HG02840 (cell line): ENCODE results near the gene SLMAP.

Source experiments
- ATAC-seq: cut with Tn5 transposase; IDR thresholded peaks from one replicate; pipeline ENCODE4 v1.9.1; 2021; ENCODE audit warnings: mild to moderate bottlenecking, moderate library complexity, moderate number of reproducible peaks; ENCODE audit not compliant: unreplicated experiment, low FRiP score

SLMAP gene

DNA sequence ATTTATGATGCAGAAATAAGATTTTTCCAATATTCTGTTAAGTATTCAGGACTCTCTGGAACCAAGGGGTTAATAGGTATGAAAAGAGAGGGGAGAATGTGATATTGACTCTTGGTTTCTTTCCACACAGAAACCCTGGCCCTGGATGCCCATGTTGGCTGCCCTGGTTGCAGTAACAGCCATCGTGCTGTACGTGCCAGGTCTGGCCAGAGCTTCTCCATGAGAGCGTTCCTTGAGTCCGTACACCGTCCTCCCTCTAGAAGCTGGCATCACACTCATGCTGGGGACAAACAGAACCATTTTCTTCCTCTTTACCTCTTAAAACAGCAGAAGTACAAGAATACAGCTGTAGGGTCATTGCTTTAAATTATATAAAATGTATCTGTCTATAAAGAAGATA, 171.1 kb downstream of the SLMAP start:
- ATAC-seq: no peak

DNA sequence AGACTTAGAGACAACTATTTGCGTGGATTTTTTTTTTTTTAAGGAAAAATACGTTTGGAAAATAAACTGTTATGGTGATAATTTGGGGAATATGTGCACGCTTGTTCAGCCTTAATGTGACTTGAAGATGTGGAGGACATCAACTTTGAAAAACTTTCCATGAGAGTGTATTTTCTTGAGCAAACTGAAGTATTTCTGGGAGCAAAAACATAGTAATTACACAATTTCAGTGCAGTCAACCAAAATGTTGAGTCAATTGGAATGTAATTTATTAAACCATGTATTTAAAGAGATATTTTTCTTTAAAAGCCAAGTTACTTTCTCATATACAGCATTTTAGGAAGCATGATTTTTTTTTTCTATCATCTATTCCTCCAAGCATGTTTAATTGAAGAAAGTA, 171.8 kb downstream of the SLMAP start:
- ATAC-seq: no peak

- ATAC-seq: no peak
These were observed 172.4 kb downstream of the SLMAP start for GRCh38 chr3:57928511-57928910.

DNA sequence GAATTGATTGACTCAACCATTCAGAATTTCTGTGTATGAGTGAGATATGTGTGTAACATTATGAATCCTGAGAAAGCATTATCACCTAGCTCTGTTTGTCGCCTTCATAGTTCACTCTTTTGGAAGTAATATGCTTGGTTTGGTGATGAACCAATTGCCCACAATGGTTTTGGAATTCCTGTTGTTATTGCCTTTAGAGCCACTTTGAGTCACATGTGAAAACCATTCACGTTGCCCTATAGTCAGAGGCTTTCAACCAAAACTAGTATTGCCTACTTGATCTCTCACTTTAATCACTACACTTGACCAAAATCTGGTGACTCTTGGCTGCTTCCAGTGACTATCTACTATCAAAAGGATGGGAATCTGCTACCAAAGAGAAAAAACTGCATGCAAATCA, 173.9 kb downstream of the SLMAP start:
- no peak for ATAC-seq

DNA sequence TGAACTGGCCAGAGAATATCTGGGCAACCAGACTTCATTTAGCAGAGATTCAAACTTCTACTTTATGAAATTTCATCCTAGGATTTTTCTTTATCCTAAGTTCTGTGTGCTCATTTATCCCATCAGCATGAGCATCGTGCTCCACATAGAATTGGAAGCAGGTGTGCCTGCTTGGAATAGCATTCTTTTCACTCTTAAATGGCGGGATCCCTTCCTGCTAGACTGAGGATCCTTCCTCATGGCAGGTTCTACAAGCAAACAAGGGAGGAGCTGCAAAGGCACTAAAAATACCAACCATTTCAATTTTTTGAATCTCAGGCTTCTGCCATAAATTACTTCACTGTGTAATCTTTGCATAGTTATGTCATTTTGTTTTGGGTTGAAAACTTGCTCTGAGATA, 177.5 kb downstream of the SLMAP start:
- ATAC-seq: no peak

DNA sequence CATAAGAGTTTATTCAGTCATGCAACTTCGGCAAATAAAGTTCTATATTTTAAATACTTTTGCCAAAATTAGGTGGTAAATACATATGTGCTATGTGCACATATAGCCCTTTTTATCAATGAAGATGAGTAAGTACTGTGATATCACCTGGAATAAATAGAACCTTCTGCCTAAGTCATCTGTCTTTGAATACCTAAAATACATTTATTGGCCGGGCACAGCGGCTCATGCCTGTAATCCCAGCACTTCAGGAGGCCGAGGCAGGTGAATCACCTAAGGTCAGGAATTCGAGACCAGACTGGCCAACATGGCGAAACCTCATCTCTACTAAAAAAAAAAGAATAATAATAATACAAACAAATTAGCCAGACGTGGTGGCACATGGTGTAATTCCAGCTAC, 178.3 kb downstream of the SLMAP start:
- no peak for ATAC-seq

- no peak for ATAC-seq
These were observed 179.4 kb downstream of the SLMAP start for GRCh38 chr3:57935539-57935938.

GRCh38 chr3:57937092-57937491, 181.0 kb downstream of the SLMAP start:
- ATAC-seq: no peak

- no peak for ATAC-seq
These were observed 183.7 kb downstream of the SLMAP start for GRCh38 chr3:57939775-57940174.

DNA sequence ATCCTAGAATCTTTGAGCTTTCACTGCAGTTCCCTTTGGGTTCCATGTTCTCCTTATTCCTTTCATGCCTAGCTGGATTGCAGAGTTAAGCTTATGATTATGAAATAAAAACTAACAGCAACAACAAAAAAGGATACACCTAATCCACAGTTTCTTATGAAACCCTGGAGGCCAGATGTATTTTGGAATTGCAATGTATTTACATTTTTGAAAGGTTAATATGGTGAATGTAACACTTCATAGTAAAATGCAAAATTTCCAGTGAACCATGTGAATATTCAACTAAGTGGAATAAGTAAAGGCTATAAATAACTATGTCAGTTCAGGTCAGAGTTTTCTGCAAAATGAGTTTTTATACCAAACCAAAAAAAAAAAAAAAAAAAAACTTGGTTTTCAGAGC, 186.3 kb downstream of the SLMAP start:
- ATAC-seq: no peak

GRCh38 chr3:57942872-57943283, 186.8 kb downstream of the SLMAP start:
- ATAC-seq: no peak

GRCh38 chr3:57943525-57944495, 187.7 kb downstream of the SLMAP start:
- ATAC-seq: no peak

DNA sequence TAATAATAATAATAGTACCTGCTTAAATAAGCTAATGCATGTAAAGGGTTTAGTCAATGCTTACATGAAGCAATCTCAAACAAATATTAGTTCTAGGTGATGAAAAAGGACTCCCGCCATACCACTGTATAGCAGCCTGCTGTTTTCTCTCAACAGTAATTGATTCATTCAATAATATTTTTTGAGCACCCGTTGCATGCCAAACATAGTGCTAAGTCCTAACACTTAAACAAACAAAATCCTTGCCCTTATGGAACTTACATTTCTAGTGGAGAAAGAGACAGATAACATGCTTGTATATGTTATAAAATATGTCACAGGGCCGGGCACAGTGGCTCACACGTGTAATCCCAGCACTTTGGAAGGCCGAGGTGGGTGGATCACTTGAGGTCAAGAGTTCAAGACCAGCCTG, 190.9 kb downstream of the SLMAP start:
- ATAC-seq: no peak

GRCh38 chr3:57948080-57948671, 192.1 kb downstream of the SLMAP start:
- ATAC-seq: no peak

GRCh38 chr3:57948781-57949242, 192.7 kb downstream of the SLMAP start:
- ATAC-seq: no peak

DNA sequence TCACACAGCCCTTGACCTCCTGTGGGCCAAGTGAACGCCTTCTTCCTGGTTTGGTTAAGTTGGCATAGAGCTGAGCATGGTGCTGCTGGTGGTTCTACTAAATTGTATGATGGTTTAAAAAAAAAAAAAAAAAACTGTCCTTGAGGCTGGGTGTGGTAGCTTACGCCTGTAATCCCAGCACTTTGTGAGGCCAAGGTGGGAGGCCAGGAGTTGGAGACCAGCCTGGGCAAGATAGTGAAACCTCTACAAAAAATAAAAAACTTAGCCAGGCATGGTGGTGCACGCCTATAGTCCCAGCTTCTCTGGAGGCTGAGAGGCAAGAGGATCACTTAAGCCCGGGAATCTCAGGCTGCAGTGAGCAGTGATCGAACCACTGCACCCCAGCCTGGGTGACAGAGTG, 193.2 kb downstream of the SLMAP start:
- no peak for ATAC-seq

- no peak for ATAC-seq
These were observed 193.9 kb downstream of the SLMAP start for GRCh38 chr3:57949785-57950615.

GRCh38 chr3:57951066-57951882, 195.2 kb downstream of the SLMAP start:
- no peak for ATAC-seq

DNA sequence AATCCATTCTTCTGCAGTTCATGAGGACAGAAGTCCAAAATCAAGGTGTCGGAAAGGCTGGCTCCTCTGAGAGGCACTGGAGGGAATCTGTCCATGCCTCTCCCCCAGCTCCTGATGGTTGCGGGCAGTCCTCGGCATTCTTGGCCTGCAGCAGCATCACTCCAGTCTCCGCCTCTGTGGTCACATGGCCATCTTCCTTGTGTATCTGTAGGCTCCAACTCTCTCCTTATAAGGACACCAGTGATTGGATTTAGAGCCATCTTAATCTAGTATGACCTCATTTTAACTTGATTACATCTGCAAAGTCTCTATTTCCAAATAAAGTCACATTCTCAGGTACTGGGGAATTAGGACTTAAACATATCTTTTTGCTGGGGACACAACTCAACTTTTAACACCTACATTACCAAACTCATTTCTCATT, 196.1 kb downstream of the SLMAP start:
- no peak for ATAC-seq

- no peak for ATAC-seq
These were observed 196.5 kb downstream of the SLMAP start for GRCh38 chr3:57952651-57953050.
